SK-N-SH (cell line): ENCODE measurements around the gene PPP2R3B. TPM values are rescaled to one million over a fixed set of nuclear protein-coding genes. Genes with fewer than 3 reads are reported as not detected.

Experiments
- CTCF ChIA-PET: fragments of 300-600, 350-600 bp; formaldehyde crosslinking; extraction: SDS; loops from one replicate; lab custom pipeline; 2021; lab: Yijun Ruan, JAX
- POLR2A ChIA-PET: fragments of 350-600 bp; sonication (Branson Sonifier 250); formaldehyde crosslinking; extraction: SDS; loops from one replicate; lab custom pipeline; 2020; ENCODE audit warnings: antibody characterized with exemption, inconsistent platforms; lab: Yijun Ruan, JAX
- DNase-seq: peaks from one replicate; pipeline ENCODE4 v3.0.0; 2012
- H2AFZ ChIP-seq: fragments of 200-600 bp; sonication (generic); 2 replicates; pipeline ENCODE4 v1.8.1; 2016; ENCODE audit warnings: antibody characterized with exemption, mild to moderate bottlenecking, low read depth
- H3F3A ChIP-seq: fragments of 200-600 bp; sonication (generic); replicated peaks from 2 replicates; pipeline ENCODE3; 2016; ENCODE audit warnings: antibody characterized with exemption, mild to moderate bottlenecking; ENCODE audit not compliant: insufficient read depth
- H3K27ac ChIP-seq, 2 experiments: fragments of 200-500 bp in 1 of 2; fragments of 200-600 bp in 1 of 2; sonication (Bioruptor generic) in 1 of 2; sonication (generic), shearing (Covaris generic) in 1 of 2; 2 replicates each; pipeline versions ENCODE4 v1.5.1 to v1.6.1; 2014 to 2016; ENCODE audit warnings: low read depth in 2 of 2, inconsistent platforms in 1 of 2, low read length in 1 of 2, mild to moderate bottlenecking in 1 of 2, mixed read lengths in 1 of 2
- H3K27me3 ChIP-seq: fragments of 200-600 bp; sonication (generic), shearing (Covaris generic); 2 replicates; pipeline ENCODE4 v1.6.1; 2016; ENCODE audit warnings: mixed run types; ENCODE audit not compliant: insufficient read depth
- H3K36me3 ChIP-seq, 2 experiments: fragments of 200-500 bp in 1 of 2; fragments of 200-600 bp in 1 of 2; sonication (Bioruptor generic) in 1 of 2; sonication (generic) in 1 of 2; replicated peaks in 1 of 2; 2 replicates each; pipeline versions ENCODE3 to v1.5.1; 2014 to 2016; ENCODE audit warnings: low read length in 1 of 2, mild to moderate bottlenecking in 1 of 2; ENCODE audit not compliant: insufficient read depth in 2 of 2, control insufficient read depth in 1 of 2
- H3K4me1 ChIP-seq, 2 experiments: fragments of 200-500 bp in 1 of 2; fragments of 200-600 bp in 1 of 2; sonication (Bioruptor generic) in 1 of 2; sonication (generic), shearing (Covaris generic) in 1 of 2; 2 replicates each; pipeline versions ENCODE4 v1.5.1 to v1.6.1; 2014 to 2016; ENCODE audit warnings: low read depth in 1 of 2, low read length in 1 of 2, mixed run types in 1 of 2; ENCODE audit not compliant: insufficient read depth in 2 of 2, control insufficient read depth in 1 of 2
- H3K4me2 ChIP-seq: fragments of 200-600 bp; sonication (generic), shearing (Covaris generic); 2 replicates; pipeline ENCODE4 v1.6.1; 2017; ENCODE audit warnings: mixed run types
- H3K4me3 ChIP-seq, 2 experiments: fragments of 200-500 bp in 1 of 2; fragments of 200-600 bp in 1 of 2; sonication (Bioruptor generic) in 1 of 2; sonication (generic), shearing (Covaris generic) in 1 of 2; 2 replicates each; pipeline versions ENCODE4 v1.5.1 to v1.8.1; 2014 to 2016; ENCODE audit warnings: low read depth in 2 of 2, inconsistent platforms in 1 of 2, low read length in 1 of 2, mild to moderate bottlenecking in 1 of 2, mixed read lengths in 1 of 2, moderate library complexity in 1 of 2
- H3K79me2 ChIP-seq: fragments of 200-600 bp; sonication (generic); 2 replicates; pipeline ENCODE4 v1.8.1; 2017; ENCODE audit warnings: mild to moderate bottlenecking; ENCODE audit not compliant: insufficient read depth
- H3K9ac ChIP-seq: fragments of 200-600 bp; sonication (generic); 2 replicates; pipeline ENCODE4 v1.6.1; 2017; ENCODE audit warnings: mixed run types
- H3K9me2 ChIP-seq: fragments of 200-600 bp; sonication (generic); 2 replicates; pipeline ENCODE4 v1.6.1; 2017; ENCODE audit warnings: mixed run types
- H3K9me3 ChIP-seq: fragments of 200-600 bp; sonication (generic); 2 replicates; pipeline ENCODE4 v1.6.1; 2017; ENCODE audit warnings: mixed run types, mild to moderate bottlenecking, moderate library complexity
- H4K20me1 ChIP-seq: fragments of 200-600 bp; sonication (generic); 2 replicates; pipeline ENCODE4 v1.6.1; 2017; ENCODE audit warnings: mild to moderate bottlenecking, mixed run types; ENCODE audit not compliant: insufficient read depth
- CHD2 ChIP-seq: fragments of 150-350 bp; IDR thresholded peaks from 2 replicates; pipeline ENCODE4 v1.6.1; 2018; ENCODE audit warnings: low read length; ENCODE audit not compliant: partially characterized antibody
- FOXJ3 ChIP-seq: sonication (generic); formaldehyde crosslinking; IDR thresholded peaks from 2 replicates; pipeline ENCODE4 v1.5.1; 2020; ENCODE audit warnings: mild to moderate bottlenecking, missing genetic modification reagents
- GATA2 ChIP-seq: sonication (generic); formaldehyde crosslinking; IDR thresholded peaks from 2 replicates; pipeline ENCODE4 v1.5.0; 2020; ENCODE audit warnings: mild to moderate bottlenecking, missing genetic modification reagents
- MEF2A ChIP-seq: IDR thresholded peaks from 2 replicates; pipeline ENCODE4 v1.4.0; 2012; ENCODE audit warnings: low read depth, borderline replicate concordance
- NFIC ChIP-seq: IDR thresholded peaks from 2 replicates; pipeline ENCODE4 v1.4.0; 2012; ENCODE audit warnings: borderline replicate concordance
- NRF1 ChIP-seq: IDR thresholded peaks from 2 replicates; pipeline ENCODE4 v1.6.1; 2012; ENCODE audit warnings: low read depth, mild to moderate bottlenecking, low read length
- POLR2AphosphoS5 ChIP-seq: IDR thresholded peaks from 2 replicates; pipeline ENCODE4 v1.6.1; 2012; ENCODE audit warnings: low read depth, low read length
- RXRA ChIP-seq: IDR thresholded peaks from 2 replicates; pipeline ENCODE4 v1.4.0; 2012; ENCODE audit warnings: low read depth, mild to moderate bottlenecking, borderline replicate concordance
- TCF12 ChIP-seq: IDR thresholded peaks from 2 replicates; pipeline ENCODE4 v1.4.0; 2012
- WGBS: methylation state at CpG from one replicate; pipeline ENCODE4 v1.1.6; 2017; ENCODE audit warnings: low lambda C conversion rate; 5-methylcytosine and 5-hydroxymethylcytosine counted together
- polyA plus RNA-seq, 3 experiments: library from polyadenylated mRNA; depleted of rRNA; stranded (reverse); fragments of >200 nt; gene quantifications; 2 replicates each; pipeline ENCODE4 v1.2.3, GENCODE V29; 2012
- TF ChIP-seq, protein P1 (sequence below): IDR thresholded peaks from 2 replicates; pipeline ENCODE4; 2012
- TF ChIP-seq, protein P2 (sequence below): IDR thresholded peaks from 2 replicates; pipeline ENCODE4 v1.6.1; 2012; ENCODE audit warnings: mild to moderate bottlenecking, low read depth, low read length, moderate library complexity

The PPP2R3B gene
- polyA plus RNA-seq, 1 of the 3 experiments (the other 2 are of a cell fraction): 19.4 TPM

DNA sequence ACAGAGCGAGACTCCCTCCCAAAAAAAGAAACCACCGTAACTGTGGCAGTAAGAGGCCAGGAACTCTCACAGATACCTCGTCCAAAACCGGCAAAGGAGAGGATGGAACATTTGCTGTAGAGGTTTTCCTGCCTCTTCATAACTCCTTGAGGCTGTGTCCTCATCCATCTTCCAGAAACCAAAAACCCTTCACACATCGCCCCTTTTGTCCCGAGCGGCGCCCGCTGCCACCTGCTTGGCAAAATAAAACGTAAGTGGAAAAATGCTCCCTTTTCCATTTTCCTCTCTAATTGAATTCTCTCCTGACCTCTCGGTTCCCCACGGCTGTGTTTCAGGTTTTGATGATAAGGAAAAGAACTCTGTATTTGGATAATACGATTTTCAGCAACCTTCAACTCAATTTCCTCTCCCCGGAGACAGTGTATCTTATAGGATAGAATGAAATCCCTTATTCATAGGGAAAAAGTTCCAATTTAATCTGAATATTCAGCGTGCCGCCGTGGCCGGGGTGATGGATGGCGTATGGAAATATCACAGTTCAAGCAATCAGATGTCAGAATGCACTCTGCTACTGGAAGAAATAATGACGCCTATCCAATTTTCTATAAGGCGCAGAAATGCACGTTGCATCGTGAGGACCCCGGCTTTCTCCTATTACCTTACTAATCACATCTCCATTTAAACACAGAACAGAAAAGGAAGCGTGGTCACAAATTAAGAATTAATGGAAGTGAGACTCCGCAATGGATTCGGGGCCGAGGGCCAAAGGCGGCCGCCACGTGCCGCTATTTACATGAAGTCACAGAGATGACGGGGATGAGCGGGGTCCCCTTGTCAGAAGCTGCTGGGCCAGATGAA, 5.2 kb upstream of the PPP2R3B start:
- Histone ChIP-seq H4K20me1 (no peaks in the 10 kb centered on the region), H3K36me3 (no peaks in the 10 kb centered on the region), H3F3A (peaks cover 7% of the 10 kb centered on the region), H3K9ac (no peak overlapping the region), H3K4me1 (no peaks in the 10 kb centered on the region; a peak in 1 of 4 replicates), H3K27ac (no peak overlapping the region), H3K27me3 (no peaks in the 10 kb centered on the region), H3K4me2 (no peak overlapping the region), H3K79me2 (no peaks in the 10 kb centered on the region), H3K9me3 (no peaks in the 10 kb centered on the region), H3K4me3 (no peak overlapping the region), H3K9me2 (no peaks in the 10 kb centered on the region), H2AFZ (no peak overlapping the region)
- DNase-seq: no peak
- TF ChIP-seq NRF1 (no peak), CHD2 (no peak), RXRA (no peak), GATA2 (no peak), NFIC (no peak), FOXJ3 (CRISPR knock-in tag) (no peak)
- TF ChIP-seq, protein P1, sequence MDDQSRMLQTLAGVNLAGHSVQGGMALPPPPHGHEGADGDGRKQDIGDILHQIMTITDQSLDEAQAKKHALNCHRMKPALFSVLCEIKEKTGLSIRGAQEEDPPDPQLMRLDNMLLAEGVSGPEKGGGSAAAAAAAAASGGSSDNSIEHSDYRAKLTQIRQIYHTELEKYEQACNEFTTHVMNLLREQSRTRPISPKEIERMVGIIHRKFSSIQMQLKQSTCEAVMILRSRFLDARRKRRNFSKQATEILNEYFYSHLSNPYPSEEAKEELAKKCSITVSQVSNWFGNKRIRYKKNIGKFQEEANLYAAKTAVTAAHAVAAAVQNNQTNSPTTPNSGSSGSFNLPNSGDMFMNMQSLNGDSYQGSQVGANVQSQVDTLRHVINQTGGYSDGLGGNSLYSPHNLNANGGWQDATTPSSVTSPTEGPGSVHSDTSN: no peak
- TF ChIP-seq, protein P2, sequence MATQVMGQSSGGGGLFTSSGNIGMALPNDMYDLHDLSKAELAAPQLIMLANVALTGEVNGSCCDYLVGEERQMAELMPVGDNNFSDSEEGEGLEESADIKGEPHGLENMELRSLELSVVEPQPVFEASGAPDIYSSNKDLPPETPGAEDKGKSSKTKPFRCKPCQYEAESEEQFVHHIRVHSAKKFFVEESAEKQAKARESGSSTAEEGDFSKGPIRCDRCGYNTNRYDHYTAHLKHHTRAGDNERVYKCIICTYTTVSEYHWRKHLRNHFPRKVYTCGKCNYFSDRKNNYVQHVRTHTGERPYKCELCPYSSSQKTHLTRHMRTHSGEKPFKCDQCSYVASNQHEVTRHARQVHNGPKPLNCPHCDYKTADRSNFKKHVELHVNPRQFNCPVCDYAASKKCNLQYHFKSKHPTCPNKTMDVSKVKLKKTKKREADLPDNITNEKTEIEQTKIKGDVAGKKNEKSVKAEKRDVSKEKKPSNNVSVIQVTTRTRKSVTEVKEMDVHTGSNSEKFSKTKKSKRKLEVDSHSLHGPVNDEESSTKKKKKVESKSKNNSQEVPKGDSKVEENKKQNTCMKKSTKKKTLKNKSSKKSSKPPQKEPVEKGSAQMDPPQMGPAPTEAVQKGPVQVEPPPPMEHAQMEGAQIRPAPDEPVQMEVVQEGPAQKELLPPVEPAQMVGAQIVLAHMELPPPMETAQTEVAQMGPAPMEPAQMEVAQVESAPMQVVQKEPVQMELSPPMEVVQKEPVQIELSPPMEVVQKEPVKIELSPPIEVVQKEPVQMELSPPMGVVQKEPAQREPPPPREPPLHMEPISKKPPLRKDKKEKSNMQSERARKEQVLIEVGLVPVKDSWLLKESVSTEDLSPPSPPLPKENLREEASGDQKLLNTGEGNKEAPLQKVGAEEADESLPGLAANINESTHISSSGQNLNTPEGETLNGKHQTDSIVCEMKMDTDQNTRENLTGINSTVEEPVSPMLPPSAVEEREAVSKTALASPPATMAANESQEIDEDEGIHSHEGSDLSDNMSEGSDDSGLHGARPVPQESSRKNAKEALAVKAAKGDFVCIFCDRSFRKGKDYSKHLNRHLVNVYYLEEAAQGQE: no peak
- ChIA-PET POLR2A (no interaction called here), CTCF (no interaction called here)
- WGBS: 68% methylated on average over 34 of the region's 34 CpGs

DNA sequence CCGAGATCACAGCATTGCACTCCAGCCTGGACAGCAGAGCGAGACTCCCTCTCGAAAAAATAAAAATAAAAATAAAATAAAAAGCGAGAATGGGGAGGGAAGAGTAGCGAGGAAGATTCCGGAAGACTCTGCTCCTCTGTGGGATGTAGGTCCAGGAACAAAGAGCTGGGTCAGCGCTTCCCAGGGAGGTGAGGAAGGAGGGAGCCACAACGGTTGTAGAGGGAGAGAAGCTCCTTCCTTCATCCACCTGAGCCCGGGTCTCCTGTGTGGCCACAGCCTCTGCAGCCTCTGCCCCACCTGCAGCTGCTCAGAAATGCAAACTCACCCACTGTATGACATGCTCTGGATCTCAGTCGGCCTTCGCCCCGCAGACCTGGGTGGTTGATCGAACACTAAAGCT, 3.8 kb upstream of the PPP2R3B start:
- ChIA-PET POLR2A (no interaction called here), CTCF (no interaction called here)
- no peak overlapping the region for H3K27ac ChIP-seq
- H3K4me3 ChIP-seq: no peak overlapping the region
- no peaks in the 10 kb centered on the region for H4K20me1 ChIP-seq
- H3K9me3 ChIP-seq: no peaks in the 10 kb centered on the region
- peaks cover 0 to 3% of the 10 kb centered on the region in 2 experiments; a peak in 1 of 4 replicates for H3K4me1 ChIP-seq
- H3K4me2 ChIP-seq: no peak overlapping the region
- 90% methylated on average over 11 of the region's 13 CpGs for WGBS
- no peak overlapping the region for H2AFZ ChIP-seq
- H3K9ac ChIP-seq: no peak overlapping the region
- H3K9me2 ChIP-seq: no peaks in the 10 kb centered on the region
- H3F3A ChIP-seq: peaks cover 7% of the 10 kb centered on the region
- DNase-seq: no peak
- no peaks in the 10 kb centered on the region for H3K36me3 ChIP-seq
- no peaks in the 10 kb centered on the region for H3K27me3 ChIP-seq
- H3K79me2 ChIP-seq: peaks cover 10% of the 10 kb centered on the region
- no peak for TF ChIP-seq POLR2AphosphoS5
- TF ChIP-seq TCF12: no peak
- TF ChIP-seq MEF2A: no peak
- TF ChIP-seq GATA2: no peak
